Measurements from ENCODE around the gene C16orf92. TPM values are rescaled to one million over a fixed set of nuclear protein-coding genes. Genes with fewer than 3 reads are reported as not detected.

The C16orf92 gene
- total RNA-seq, 1 donor from 2014 or later = not detected

DNA sequence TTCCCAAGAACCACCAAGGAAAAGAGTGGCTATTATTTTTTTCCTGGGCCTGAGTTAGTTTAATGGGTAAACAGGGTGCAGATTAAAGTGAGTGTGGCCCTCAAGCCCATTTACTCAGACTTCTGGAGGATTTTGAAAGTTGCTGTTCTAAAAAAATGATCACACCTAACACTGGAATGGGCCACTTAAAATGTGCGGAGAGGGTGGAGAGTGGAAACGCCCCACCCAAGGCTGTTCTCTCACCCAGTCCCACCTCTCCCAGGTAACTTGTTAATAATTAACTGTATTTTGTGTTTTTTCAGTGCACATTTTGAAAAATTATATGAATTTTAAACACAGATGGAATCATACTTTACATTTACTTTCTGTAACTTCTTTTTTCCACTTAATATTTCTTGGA lies 33.0 kb upstream of the C16orf92 start:
- H3K4me3 Mint-ChIP-seq (ENCODE audit: low read depth) = no peak overlapping the region
- TF ChIP-seq, protein P1, sequence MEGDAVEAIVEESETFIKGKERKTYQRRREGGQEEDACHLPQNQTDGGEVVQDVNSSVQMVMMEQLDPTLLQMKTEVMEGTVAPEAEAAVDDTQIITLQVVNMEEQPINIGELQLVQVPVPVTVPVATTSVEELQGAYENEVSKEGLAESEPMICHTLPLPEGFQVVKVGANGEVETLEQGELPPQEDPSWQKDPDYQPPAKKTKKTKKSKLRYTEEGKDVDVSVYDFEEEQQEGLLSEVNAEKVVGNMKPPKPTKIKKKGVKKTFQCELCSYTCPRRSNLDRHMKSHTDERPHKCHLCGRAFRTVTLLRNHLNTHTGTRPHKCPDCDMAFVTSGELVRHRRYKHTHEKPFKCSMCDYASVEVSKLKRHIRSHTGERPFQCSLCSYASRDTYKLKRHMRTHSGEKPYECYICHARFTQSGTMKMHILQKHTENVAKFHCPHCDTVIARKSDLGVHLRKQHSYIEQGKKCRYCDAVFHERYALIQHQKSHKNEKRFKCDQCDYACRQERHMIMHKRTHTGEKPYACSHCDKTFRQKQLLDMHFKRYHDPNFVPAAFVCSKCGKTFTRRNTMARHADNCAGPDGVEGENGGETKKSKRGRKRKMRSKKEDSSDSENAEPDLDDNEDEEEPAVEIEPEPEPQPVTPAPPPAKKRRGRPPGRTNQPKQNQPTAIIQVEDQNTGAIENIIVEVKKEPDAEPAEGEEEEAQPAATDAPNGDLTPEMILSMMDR (IDR thresholded peaks at IDR 0.05; ENCODE audit: unreplicated experiment) = no peak

DNA sequence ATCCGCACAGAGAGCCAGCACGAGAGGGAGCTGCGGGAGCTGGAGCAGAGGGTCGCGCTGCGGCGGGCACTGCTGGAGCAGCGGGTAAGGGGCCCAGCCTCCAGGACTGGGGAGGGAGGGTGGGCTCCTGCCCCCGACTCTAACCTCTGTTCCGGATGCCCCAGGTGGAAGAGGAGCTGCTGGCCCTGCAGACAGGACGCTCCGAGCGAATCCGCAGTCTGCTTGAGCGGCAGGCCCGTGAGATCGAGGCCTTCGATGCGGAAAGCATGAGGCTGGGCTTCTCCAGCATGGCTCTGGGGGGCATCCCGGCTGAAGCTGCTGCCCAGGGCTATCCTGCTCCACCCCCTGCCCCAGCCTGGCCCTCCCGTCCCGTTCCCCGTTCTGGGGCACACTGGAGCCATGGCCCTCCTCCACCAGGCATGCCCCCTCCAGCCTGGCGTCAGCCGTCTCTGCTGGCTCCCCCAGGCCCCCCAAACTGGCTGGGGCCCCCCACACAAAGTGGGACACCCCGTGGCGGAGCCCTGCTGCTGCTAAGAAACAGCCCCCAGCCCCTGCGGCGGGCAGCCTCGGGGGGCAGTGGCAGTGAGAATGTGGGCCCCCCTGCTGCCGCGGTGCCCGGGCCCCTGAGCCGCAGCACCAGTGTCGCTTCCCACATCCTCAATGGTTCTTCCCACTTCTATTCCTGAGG lies 32.0 kb upstream of the C16orf92 start:
- DNase-seq (ENCODE audit: low spot score, unreplicated experiment) = no peak
- no peaks in the 10 kb centered on the region for H3K9me3 Mint-ChIP-seq (ENCODE audit: low read depth)
- H3K36me3 Mint-ChIP-seq (ENCODE audit: insufficient read depth) = peaks cover 11% of the 10 kb centered on the region
- no peak overlapping the region for H3K4me3 Mint-ChIP-seq (ENCODE audit: low read depth)
- peaks cover 9% of the 10 kb centered on the region for H3K4me1 Mint-ChIP-seq (ENCODE audit: low read depth)
- H3K27me3 Mint-ChIP-seq = no peaks in the 10 kb centered on the region
- no peak overlapping the region for H3K27ac Mint-ChIP-seq
- TF ChIP-seq, protein P1 (IDR thresholded peaks at IDR 0.05; ENCODE audit: unreplicated experiment) = no peak

More for the DNA sequence above, 33.0 kb upstream of the C16orf92 start:
- no peaks in the 10 kb centered on the region for H3K27me3 Mint-ChIP-seq
- peaks cover 7% of the 10 kb centered on the region for H3K4me1 Mint-ChIP-seq (ENCODE audit: low read depth)
- no peak overlapping the region for H3K27ac Mint-ChIP-seq
- H3K9me3 Mint-ChIP-seq (ENCODE audit: low read depth) = no peaks in the 10 kb centered on the region
- no peak for DNase-seq (ENCODE audit: low spot score, unreplicated experiment)
- peaks cover 13% of the 10 kb centered on the region for H3K36me3 Mint-ChIP-seq (ENCODE audit: insufficient read depth)

DNA sequence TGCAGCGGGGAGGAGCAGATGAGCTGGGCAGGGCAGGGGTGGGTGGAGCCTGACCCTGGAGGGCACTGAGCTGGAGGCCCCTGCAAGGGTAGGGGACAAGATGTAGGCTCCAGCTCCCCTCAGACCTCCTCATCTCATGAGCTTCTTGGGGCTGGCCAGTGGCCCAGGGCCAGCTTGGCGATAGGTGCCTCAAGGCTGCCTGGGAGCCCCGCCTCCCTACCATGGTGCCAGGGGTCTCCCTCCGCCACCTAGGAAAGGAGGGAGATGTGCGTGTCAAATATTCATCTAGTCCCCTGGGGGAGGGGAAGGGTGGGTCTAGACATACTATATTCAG lies 31.5 kb upstream of the C16orf92 start:
- no peak overlapping the region for H3K27ac Mint-ChIP-seq
- DNase-seq (ENCODE audit: low spot score, unreplicated experiment) = no peak
- TF ChIP-seq, protein P1 (IDR thresholded peaks at IDR 0.05; ENCODE audit: unreplicated experiment) = no peak
- no peaks in the 10 kb centered on the region for H3K27me3 Mint-ChIP-seq
- H3K36me3 Mint-ChIP-seq (ENCODE audit: insufficient read depth) = peaks cover 11% of the 10 kb centered on the region
- no peak overlapping the region for H3K4me3 Mint-ChIP-seq (ENCODE audit: low read depth)
- H3K9me3 Mint-ChIP-seq (ENCODE audit: low read depth) = no peaks in the 10 kb centered on the region
- H3K4me1 Mint-ChIP-seq (ENCODE audit: low read depth) = peaks cover 11% of the 10 kb centered on the region

DNA sequence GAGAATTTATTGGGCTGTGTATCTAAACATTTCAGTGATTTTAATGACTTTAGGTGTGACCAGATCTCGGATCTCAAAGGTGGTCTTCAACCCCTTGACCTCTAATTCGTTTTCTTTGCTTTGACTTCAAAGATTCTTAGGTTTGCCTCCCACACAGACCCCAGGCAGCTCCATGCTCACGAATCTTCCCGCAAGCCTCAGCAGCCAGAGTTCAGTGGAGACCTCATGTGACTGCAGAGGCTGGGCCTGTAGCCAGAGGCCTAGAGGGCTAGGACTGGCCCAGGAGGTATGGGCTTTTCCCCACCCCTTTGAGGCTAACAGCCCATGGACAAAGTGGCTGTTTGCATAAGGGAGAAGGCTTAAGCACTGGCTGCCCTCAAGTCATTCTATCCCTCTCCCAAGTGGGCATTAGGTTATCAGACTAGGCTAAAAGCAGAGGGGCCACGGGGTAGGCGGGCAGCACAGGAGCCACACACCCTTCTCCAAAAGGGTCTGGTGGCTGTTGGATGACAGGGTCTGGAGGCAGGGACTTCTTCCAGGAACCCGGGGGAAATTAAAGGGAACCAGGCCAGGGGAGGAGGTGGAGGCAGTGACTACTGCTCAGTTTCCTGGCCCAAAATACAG lies 30.5 kb upstream of the C16orf92 start:
- Mint-ChIP-seq H3K9me3 (ENCODE audit: low read depth) (no peaks in the 10 kb centered on the region), H3K36me3 (ENCODE audit: insufficient read depth) (peaks cover 11% of the 10 kb centered on the region), H3K4me3 (ENCODE audit: low read depth) (peak overlapping the region; percentile 44), H3K4me1 (ENCODE audit: low read depth) (peaks cover 16% of the 10 kb centered on the region), H3K27ac (no peak overlapping the region), H3K27me3 (no peaks in the 10 kb centered on the region)
- DNase-seq (ENCODE audit: low spot score, unreplicated experiment) = no peak
- TF ChIP-seq, protein P1 (IDR thresholded peaks at IDR 0.05; ENCODE audit: unreplicated experiment) = no peak

DNA sequence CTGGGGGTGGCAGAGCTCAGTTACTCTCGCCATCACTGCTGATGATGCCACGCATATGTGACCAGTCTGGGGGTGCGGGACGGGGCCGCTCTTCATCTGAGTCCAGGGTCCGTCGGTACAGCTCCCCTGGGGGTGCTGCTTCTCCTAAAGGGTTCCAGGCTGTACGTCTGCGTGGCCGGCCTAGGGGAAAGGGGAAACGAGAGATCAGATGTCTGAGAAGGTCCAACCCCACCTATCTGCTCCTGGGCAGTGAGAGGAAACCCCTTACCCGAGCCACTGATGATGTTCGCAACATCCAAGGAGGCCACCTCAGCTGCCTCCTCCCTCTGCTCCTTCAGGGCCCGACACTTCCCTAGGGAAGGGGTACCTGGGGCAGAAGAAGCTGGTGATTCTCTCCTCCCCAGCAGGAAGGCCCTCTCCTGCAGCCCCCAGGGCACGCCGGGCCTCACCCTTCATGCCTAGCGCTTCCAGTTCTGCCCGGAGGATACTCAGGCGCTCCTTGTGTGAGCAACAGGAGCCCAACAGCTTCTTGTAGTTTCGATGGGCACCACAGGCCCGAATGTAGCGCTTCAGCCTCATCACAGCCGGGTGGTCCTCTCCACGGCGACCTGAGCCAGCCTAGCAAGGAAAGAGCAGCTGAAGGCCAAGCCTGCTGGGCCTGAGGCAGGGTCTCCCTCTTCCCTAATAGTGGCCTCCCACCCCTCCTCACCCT lies 29.7 kb upstream of the C16orf92 start:
- TF ChIP-seq, protein P1 (IDR thresholded peaks at IDR 0.05; ENCODE audit: unreplicated experiment) = no peak

More for the DNA sequence above, 29.7 kb upstream of the C16orf92 start:
- Mint-ChIP-seq H3K4me3 (ENCODE audit: low read depth) (peak overlapping the region; percentile 64), H3K36me3 (ENCODE audit: insufficient read depth) (peaks cover 6% of the 10 kb centered on the region), H3K9me3 (ENCODE audit: low read depth) (no peaks in the 10 kb centered on the region), H3K27ac (no peak overlapping the region), H3K4me1 (ENCODE audit: low read depth) (peaks cover 16% of the 10 kb centered on the region), H3K27me3 (no peaks in the 10 kb centered on the region)
- DNase-seq (ENCODE audit: low spot score, unreplicated experiment) = no peak

All from progenitor cell of endocrine pancreas (in vitro differentiated cells).